ENCODE results near the gene IGF2R. TPM values are rescaled to one million over a fixed set of nuclear protein-coding genes. Genes with fewer than 3 reads are reported as not detected.
A peak's percentile ranks its signal among the peaks of the same experiment; 100 is the strongest.
"Not testable (repeated sequence)": the region's sequence is repeated elsewhere in the genome, so short reads cannot be mapped to it uniquely, and the experiment has no call there.

The IGF2R gene
- total and polyA plus RNA-seq, 4 experiments from 2014 or later, result 4.5 to 79.2 (median 48.1) TPM

DNA sequence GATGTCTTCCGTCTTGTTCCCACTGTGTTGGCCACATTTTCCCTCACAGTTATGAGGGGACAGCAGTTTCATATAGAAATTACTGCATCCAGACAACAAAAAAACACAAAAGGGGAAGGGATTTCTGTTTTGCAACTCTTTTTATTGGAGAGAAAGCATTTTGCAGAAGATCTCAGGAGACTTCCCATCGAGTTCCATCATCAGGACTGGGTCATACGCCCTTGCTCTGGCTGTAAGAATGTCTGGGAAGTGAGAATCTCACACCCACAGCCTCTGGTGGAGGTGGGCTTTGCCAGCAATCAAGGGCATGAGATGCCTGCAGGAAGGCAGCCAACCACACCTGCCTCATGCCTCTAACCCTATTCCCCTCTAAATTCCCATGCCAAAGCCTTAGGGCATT is 5.8 kb upstream of the IGF2R start:
- Histone ChIP-seq H3K27me3 (ENCODE audit: insufficient read depth, low read length) (no peaks in the 10 kb centered on the region), H3K27ac (ENCODE audit: low read depth, low read length) (no peak overlapping the region), H3K36me3 (ENCODE audit: insufficient read depth, low read length) (no peaks in the 10 kb centered on the region), H3K4me3 (ENCODE audit: low read length in 2 of 2) (no peak overlapping the region), H3K4me1 (ENCODE audit: insufficient read depth, low read length) (peaks cover 2% of the 10 kb centered on the region), H3K9me3 (ENCODE audit: control insufficient read depth in 1 of 2, low read length in 2 of 2) (no peaks in the 10 kb centered on the region)
- no peaks in the 10 kb centered on the region for H3K36me3 Mint-ChIP-seq
- peaks cover 0 to 1% (median 0%) of the 10 kb centered on the region in 8 donors for H3K9me3 Mint-ChIP-seq
- POLR2A ChIA-PET (ENCODE audit: partially characterized antibody), result no interaction called here
- H3K4me3 Mint-ChIP-seq, result no peak overlapping the region
- CTCF ChIA-PET (ENCODE audit: partially characterized antibody), result no interaction called here
- DNase-seq, result no peak
- peaks cover 0 to under 1% (median 0%) of the 10 kb centered on the region in 4 donors for H3K4me1 Mint-ChIP-seq
- H3K27me3 Mint-ChIP-seq, result no peaks in the 10 kb centered on the region
- intact Hi-C loops (cut with micrococcal nuclease), result no loop called here
- H3K27ac Mint-ChIP-seq, result no peak overlapping the region

DNA sequence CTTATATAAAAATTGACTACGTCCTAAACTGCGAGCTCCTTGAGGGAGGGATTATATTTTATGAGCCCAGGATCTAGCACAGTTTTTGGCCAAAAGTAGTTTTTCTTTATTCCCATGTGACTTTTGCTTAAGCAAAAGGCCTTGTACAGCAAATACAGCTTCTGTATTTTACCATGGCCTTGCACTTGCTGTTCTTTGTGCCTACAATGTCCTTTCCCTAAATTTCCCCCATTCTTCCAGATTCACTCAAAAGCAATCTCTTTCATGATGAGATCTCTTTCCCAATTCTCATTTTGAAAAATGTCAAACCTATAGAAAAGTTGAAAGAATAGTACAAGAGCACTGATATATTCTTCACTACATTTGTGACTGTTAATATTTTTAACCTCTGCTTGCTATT is 4.8 kb upstream of the IGF2R start:
- Histone ChIP-seq H3K36me3 (ENCODE audit: insufficient read depth, low read length) (no peaks in the 10 kb centered on the region), H3K4me3 (ENCODE audit: low read length in 2 of 2) (no peak overlapping the region), H3K27ac (ENCODE audit: low read depth, low read length) (no peak overlapping the region), H3K9me3 (ENCODE audit: control insufficient read depth in 1 of 2, low read length in 2 of 2) (no peaks in the 10 kb centered on the region), H3K27me3 (ENCODE audit: insufficient read depth, low read length) (no peaks in the 10 kb centered on the region), H3K4me1 (ENCODE audit: insufficient read depth, low read length) (peaks cover 7% of the 10 kb centered on the region)
- Mint-ChIP-seq H3K27me3 (no peaks in the 10 kb centered on the region), H3K36me3 (peaks cover 0 to 1% of the 10 kb centered on the region in 2 donors), H3K9me3 (peaks cover 0 to 3% (median 0%) of the 10 kb centered on the region in 8 donors), H3K4me1 (peaks cover 0 to 5% (median 3%) of the 10 kb centered on the region in 4 donors), H3K27ac (no peak overlapping the region), H3K4me3 (no peak overlapping the region)
- DNase-seq, result no peak
- intact Hi-C loops (cut with micrococcal nuclease), result no loop called here
- CTCF ChIA-PET (ENCODE audit: partially characterized antibody), result interaction anchor here (1.1 kb wide), 1 partner anchor 15 kb away, joined by 3 read pairs; no protein-coding TSS in a partner anchor
- POLR2A ChIA-PET (ENCODE audit: partially characterized antibody), result no interaction called here

DNA sequence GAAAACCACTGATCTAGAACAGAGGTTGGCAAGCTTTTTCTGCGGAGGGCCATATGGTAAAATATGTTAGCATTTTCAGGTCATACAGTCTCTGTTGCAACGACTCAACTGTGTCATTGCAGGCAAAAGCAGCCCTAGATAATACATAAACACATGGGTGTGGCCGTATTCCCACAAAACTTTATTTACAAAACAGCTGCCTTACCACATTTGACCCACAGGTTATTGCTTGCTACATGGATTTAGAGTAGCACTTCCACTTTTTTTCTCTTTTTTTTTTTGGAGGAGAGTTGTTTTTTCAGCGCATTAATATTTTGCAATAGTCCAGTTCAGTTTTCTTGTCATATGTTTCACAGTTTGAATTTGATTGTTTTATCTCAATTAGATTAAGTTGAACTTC is 2.5 kb upstream of the IGF2R start:
- no peak for DNase-seq
- H3K36me3 Mint-ChIP-seq, result peaks cover 0 to 5% of the 10 kb centered on the region in 2 donors
- intact Hi-C loops (cut with micrococcal nuclease), result no loop called here
- ChIA-PET POLR2A (ENCODE audit: partially characterized antibody) (interaction anchor here (0.7 to 0.8 kb wide), 2 partner anchors 49 to 274 kb away, joined by 3 to 4 read pairs; no protein-coding TSS in a partner anchor), CTCF (ENCODE audit: partially characterized antibody) (interaction anchor here (2.3 kb wide), 1 partner anchor 553 kb away, joined by 8 read pairs; no protein-coding TSS in a partner anchor)
- Histone ChIP-seq H3K4me3 (ENCODE audit: low read length in 2 of 2) (no peak overlapping the region), H3K9me3 (ENCODE audit: control insufficient read depth in 1 of 2, low read length in 2 of 2) (no peaks in the 10 kb centered on the region), H3K36me3 (ENCODE audit: insufficient read depth, low read length) (no peaks in the 10 kb centered on the region), H3K27me3 (ENCODE audit: insufficient read depth, low read length) (no peaks in the 10 kb centered on the region), H3K4me1 (ENCODE audit: insufficient read depth, low read length) (peaks cover 21% of the 10 kb centered on the region), H3K27ac (ENCODE audit: low read depth, low read length) (no peak overlapping the region)
- H3K4me1 Mint-ChIP-seq, result peaks cover 11 to 22% (median 17%) of the 10 kb centered on the region in 4 donors
- H3K27me3 Mint-ChIP-seq, result no peaks in the 10 kb centered on the region
- H3K4me3 Mint-ChIP-seq, result no peak overlapping the region
- peaks cover 0 to 3% (median 0%) of the 10 kb centered on the region in 8 donors for H3K9me3 Mint-ChIP-seq
- peak overlapping the region in 1 of 7 donors; percentile 32 for H3K27ac Mint-ChIP-seq

DNA sequence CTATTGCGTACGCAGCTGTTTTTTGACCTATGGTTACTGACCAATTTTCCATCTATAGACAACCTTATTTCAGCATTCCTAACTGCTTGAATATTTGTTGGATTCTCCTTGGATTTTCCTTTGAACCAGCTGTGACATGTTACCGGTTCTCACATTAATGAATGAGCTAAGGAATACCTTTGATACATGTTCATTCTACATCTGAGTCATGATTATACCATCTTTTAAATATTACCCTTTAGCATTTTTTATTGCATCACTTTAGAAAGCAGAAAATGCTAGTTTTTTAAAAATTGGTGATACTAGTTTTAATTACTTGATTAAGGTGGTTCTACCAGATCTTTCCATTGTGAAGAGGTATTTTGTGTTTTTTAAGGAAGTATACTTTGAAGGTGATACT is 1.9 kb upstream of the IGF2R start:
- Mint-ChIP-seq H3K27ac (peak overlapping the region in 1 of 7 donors; percentile 89), H3K9me3 (peaks cover 0 to 3% (median 0%) of the 10 kb centered on the region in 8 donors), H3K4me1 (peaks cover 17 to 29% (median 22%) of the 10 kb centered on the region in 4 donors), H3K36me3 (peaks cover 0 to 5% of the 10 kb centered on the region in 2 donors), H3K27me3 (no peaks in the 10 kb centered on the region), H3K4me3 (no peak overlapping the region)
- H3K27me3 ChIP-seq (ENCODE audit: insufficient read depth, low read length), result no peaks in the 10 kb centered on the region
- H3K9me3 ChIP-seq (ENCODE audit: control insufficient read depth in 1 of 2, low read length in 2 of 2), result no peaks in the 10 kb centered on the region
- no peak overlapping the region for H3K4me3 ChIP-seq (ENCODE audit: low read length in 2 of 2)
- no peak overlapping the region for H3K27ac ChIP-seq (ENCODE audit: low read depth, low read length)
- ChIA-PET POLR2A (ENCODE audit: partially characterized antibody) (interaction anchor here (1.5 kb wide), 1 partner anchor 273 kb away, joined by 5 read pairs; no protein-coding TSS in a partner anchor), CTCF (ENCODE audit: partially characterized antibody) (interaction anchor here (1.4 to 2.3 kb wide), 3 partner anchors 15 to 553 kb away, joined by 3 to 8 read pairs (median 4); no protein-coding TSS in a partner anchor)
- H3K4me1 ChIP-seq (ENCODE audit: insufficient read depth, low read length), result peaks cover 28% of the 10 kb centered on the region
- H3K36me3 ChIP-seq (ENCODE audit: insufficient read depth, low read length), result no peaks in the 10 kb centered on the region
- intact Hi-C loops (cut with micrococcal nuclease), result no loop called here
- no peak for DNase-seq

DNA sequence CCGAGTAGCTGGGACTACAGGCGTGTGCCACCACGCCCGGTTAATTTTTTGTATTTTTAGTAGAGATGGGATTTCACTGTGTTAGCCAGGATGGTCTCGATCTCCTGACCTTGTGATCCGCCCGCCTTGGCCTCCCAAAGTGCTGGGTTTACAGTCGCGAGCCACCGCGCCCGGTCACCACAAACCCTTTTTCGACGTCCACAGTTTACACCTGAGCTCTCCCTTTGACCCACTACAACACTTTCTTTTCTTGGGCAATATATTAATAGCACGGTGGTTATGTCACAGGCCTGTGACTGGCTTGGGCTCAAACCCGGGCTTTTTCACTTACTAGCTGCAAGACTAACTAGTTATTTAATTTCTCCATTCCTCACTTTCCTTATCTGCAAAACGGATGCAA is 1.3 kb upstream of the IGF2R start:
- Mint-ChIP-seq H3K4me3 (peak overlapping the region in 1 of 8 donors; percentile 34), H3K4me1 (peaks cover 20 to 35% (median 28%) of the 10 kb centered on the region in 4 donors), H3K27ac (peak overlapping the region in 4 of 7 donors; percentile 29 to 89 (median 50))
- ChIA-PET CTCF (ENCODE audit: partially characterized antibody) (interaction anchor here (0.7 to 2.3 kb wide), 6 partner anchors 8 to 552 kb away, joined by 3 to 8 read pairs (median 4); no protein-coding TSS in a partner anchor), POLR2A (ENCODE audit: partially characterized antibody) (interaction anchor here (0.8 to 7.6 kb wide), 9 partner anchors 9 to 274 kb away, joined by 3 to 68 read pairs (median 5); partner anchors contain the start of genes MRPL18, TCP1 and WTAP)
- not testable (repeated sequence) for H3K27me3 ChIP-seq (ENCODE audit: insufficient read depth, low read length); H3K36me3 ChIP-seq (ENCODE audit: insufficient read depth, low read length); H3K27me3 Mint-ChIP-seq; H3K9me3 Mint-ChIP-seq; H3K9me3 ChIP-seq (ENCODE audit: control insufficient read depth in 1 of 2, low read length in 2 of 2); H3K27ac ChIP-seq (ENCODE audit: low read depth, low read length); DNase-seq; H3K36me3 Mint-ChIP-seq; H3K4me3 ChIP-seq (ENCODE audit: low read length in 2 of 2)
- intact Hi-C loops (cut with micrococcal nuclease), result loop anchor here (1.0 to 2.0 kb wide), 2 partner anchors 179 to 240 kb away; partner anchors contain the start of genes TCP1 and WTAP
- peaks cover 34% of the 10 kb centered on the region for H3K4me1 ChIP-seq (ENCODE audit: insufficient read depth, low read length)

DNA sequence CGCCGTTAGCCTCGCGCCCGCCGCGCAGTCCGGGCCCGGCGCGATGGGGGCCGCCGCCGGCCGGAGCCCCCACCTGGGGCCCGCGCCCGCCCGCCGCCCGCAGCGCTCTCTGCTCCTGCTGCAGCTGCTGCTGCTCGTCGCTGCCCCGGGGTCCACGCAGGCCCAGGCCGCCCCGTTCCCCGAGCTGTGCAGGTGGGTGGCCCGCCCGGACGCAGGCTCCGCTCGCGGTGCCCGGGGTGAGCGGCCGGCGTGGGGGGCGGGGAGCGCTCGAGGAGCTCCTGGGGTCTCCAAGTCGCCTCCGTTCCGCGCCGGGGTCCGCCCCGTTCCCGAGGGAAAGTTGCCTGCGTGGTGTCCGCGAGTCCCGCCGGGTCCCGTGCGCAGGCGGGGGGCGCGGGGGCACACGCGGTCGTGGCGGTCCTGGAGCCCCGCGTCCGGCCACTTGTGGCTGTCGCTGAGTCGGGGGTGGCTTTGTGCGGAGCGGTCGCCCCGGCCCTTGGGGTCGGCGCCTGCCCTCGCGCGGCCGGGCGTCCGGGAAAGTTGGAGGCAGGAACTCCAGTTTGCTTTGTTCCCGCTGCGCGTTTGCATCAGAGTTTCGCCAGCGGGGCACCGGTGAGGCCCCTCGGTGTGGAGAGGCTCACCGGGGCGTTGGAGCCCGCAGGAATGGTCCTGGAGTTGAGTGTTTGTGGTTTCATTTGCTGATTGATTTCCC is 476 bp downstream of the IGF2R start:
- peaks cover 0 to 7% of the 10 kb centered on the region in 2 donors for H3K36me3 Mint-ChIP-seq
- peak in 2 of 5 donors; percentile 14 to 57 for DNase-seq
- peaks cover 0 to 2% (median 0%) of the 10 kb centered on the region in 8 donors for H3K9me3 Mint-ChIP-seq
- CTCF ChIA-PET (ENCODE audit: partially characterized antibody), result interaction anchor here (1.0 kb wide), 1 partner anchor 12 kb away, joined by 6 read pairs; no protein-coding TSS in a partner anchor
- Histone ChIP-seq H3K9me3 (ENCODE audit: control insufficient read depth in 1 of 2, low read length in 2 of 2) (no peaks in the 10 kb centered on the region), H3K4me1 (ENCODE audit: insufficient read depth, low read length) (peaks cover 52% of the 10 kb centered on the region), H3K4me3 (ENCODE audit: low read length in 2 of 2) (peak overlapping the region in 1 of 2 donors; percentile 61), H3K27me3 (ENCODE audit: insufficient read depth, low read length) (no peaks in the 10 kb centered on the region), H3K36me3 (ENCODE audit: insufficient read depth, low read length) (no peaks in the 10 kb centered on the region), H3K27ac (ENCODE audit: low read depth, low read length) (peak overlapping the region; percentile 67)
- intact Hi-C loops (cut with micrococcal nuclease), result loop anchor here (1.0 to 2.0 kb wide), 2 partner anchors 181 to 276 kb away; partner anchors contain the start of genes SOD2 and TCP1
- POLR2A ChIA-PET (ENCODE audit: partially characterized antibody), result interaction anchor here (0.7 to 7.6 kb wide), 9 partner anchors 9 to 1367 kb away, joined by 3 to 68 read pairs (median 4); partner anchors contain the start of genes ACAT2 and WTAP
- no peaks in the 10 kb centered on the region for H3K27me3 Mint-ChIP-seq
- peak overlapping the region in 6 of 7 donors; percentile 91 to 97 (median 94) for H3K27ac Mint-ChIP-seq
- peaks cover 36 to 53% (median 46%) of the 10 kb centered on the region in 4 donors for H3K4me1 Mint-ChIP-seq
- peak overlapping the region; percentile 88 to 96 (median 94) for H3K4me3 Mint-ChIP-seq

All from CD4-positive, alpha-beta memory T cell (primary cell).